ENCODE data around the gene PPP1R14C.
"Not testable (repeated sequence)": the region's sequence is repeated elsewhere in the genome, so short reads cannot be mapped to it uniquely, and the experiment has no call there.

The PPP1R14C gene

GRCh38 chr6:150142670-150143515 lies at the start of gene PPP1R14C:
Gene PPP1R14C, plus strand, starts transcription at chr6:150143044. Its CDS starts 149 bp downstream, at chr6:150143193.
- peak; percentile 37 for DNase-seq (ENCODE audit: low spot score)

- DNase-seq (ENCODE audit: low spot score), result no peak
Measured at GRCh38 chr6:150093397-150093796, 49.4 kb upstream of the PPP1R14C start.

GRCh38 chr6:150098155-150098554 lies 44.7 kb upstream of the PPP1R14C start:
- DNase-seq (ENCODE audit: low spot score), result no peak

GRCh38 chr6:150099546-150099945 lies 43.3 kb upstream of the PPP1R14C start:
- DNase-seq (ENCODE audit: low spot score), result no peak

GRCh38 chr6:150099953-150100352 lies 42.9 kb upstream of the PPP1R14C start:
- no peak for DNase-seq (ENCODE audit: low spot score)

GRCh38 chr6:150100745-150101144 lies 42.1 kb upstream of the PPP1R14C start:
- no peak for DNase-seq (ENCODE audit: low spot score)

- no peak for DNase-seq (ENCODE audit: low spot score)
Measured at GRCh38 chr6:150102750-150103270, 40.0 kb upstream of the PPP1R14C start.

- DNase-seq (ENCODE audit: low spot score), result no peak
Measured at GRCh38 chr6:150112233-150112632, 30.6 kb upstream of the PPP1R14C start.

- no peak for DNase-seq (ENCODE audit: low spot score)
Measured at GRCh38 chr6:150115769-150116168, 27.1 kb upstream of the PPP1R14C start.

- no peak for DNase-seq (ENCODE audit: low spot score)
Measured at GRCh38 chr6:150116200-150116800, 26.5 kb upstream of the PPP1R14C start.

GRCh38 chr6:150118203-150118602 lies 24.6 kb upstream of the PPP1R14C start:
- no peak for DNase-seq (ENCODE audit: low spot score)

GRCh38 chr6:150118627-150119026 lies 24.2 kb upstream of the PPP1R14C start:
- no peak for DNase-seq (ENCODE audit: low spot score)

- DNase-seq (ENCODE audit: low spot score), result no peak
Measured at GRCh38 chr6:150119173-150119572, 23.7 kb upstream of the PPP1R14C start.

GRCh38 chr6:150123645-150124044 lies 19.2 kb upstream of the PPP1R14C start:
- no peak for DNase-seq (ENCODE audit: low spot score)

GRCh38 chr6:150124235-150124634 lies 18.6 kb upstream of the PPP1R14C start:
- no peak for DNase-seq (ENCODE audit: low spot score)

GRCh38 chr6:150126641-150127291 lies 16.1 kb upstream of the PPP1R14C start:
- no peak for DNase-seq (ENCODE audit: low spot score)

GRCh38 chr6:150128425-150128824 lies 14.4 kb upstream of the PPP1R14C start:
- no peak for DNase-seq (ENCODE audit: low spot score)

- no peak for DNase-seq (ENCODE audit: low spot score)
Measured at GRCh38 chr6:150129616-150130505, 13.0 kb upstream of the PPP1R14C start.

GRCh38 chr6:150133686-150134085 lies 9.2 kb upstream of the PPP1R14C start:
- no peak for DNase-seq (ENCODE audit: low spot score)

GRCh38 chr6:150134280-150134920 lies 8.4 kb upstream of the PPP1R14C start:
- DNase-seq (ENCODE audit: low spot score), result no peak

- not testable (repeated sequence) for DNase-seq (ENCODE audit: low spot score)
Measured at GRCh38 chr6:150137711-150138110, 5.1 kb upstream of the PPP1R14C start.
